T-helper 22 cell (primary cell): ENCODE results near the gene TBXA2R.
"Not testable (repeated sequence)": the region's sequence is repeated elsewhere in the genome, so short reads cannot be mapped to it uniquely, and the experiment has no call there.

Source experiments
- DNase-seq: peaks from one replicate; pipeline ENCODE4 v3.0.0-alpha.2; 2020; ENCODE audit warnings: low read depth

Gene TBXA2R

GRCh38 chr19:3606690-3607289 is at the start of gene TBXA2R:
TBXA2R (minus strand) TSS chr19:3606875; CDS start chr19:3600634, 6,241 bp downstream.
- no peak for DNase-seq

- no peak for DNase-seq
Observed at GRCh38 chr19:3656073-3656746, 49.5 kb upstream of the TBXA2R start.

- no peak for DNase-seq
Observed at GRCh38 chr19:3655402-3656072, 48.9 kb upstream of the TBXA2R start.

- no peak for DNase-seq
Observed at GRCh38 chr19:3653865-3654513, 47.3 kb upstream of the TBXA2R start.

GRCh38 chr19:3653081-3653795 is 46.6 kb upstream of the TBXA2R start:
- no peak for DNase-seq

- no peak for DNase-seq
Observed at GRCh38 chr19:3652422-3652821, 45.7 kb upstream of the TBXA2R start.

- no peak for DNase-seq
Observed at GRCh38 chr19:3651684-3652083, 45.0 kb upstream of the TBXA2R start.

GRCh38 chr19:3649888-3650287 is 43.2 kb upstream of the TBXA2R start:
- DNase-seq = no peak

GRCh38 chr19:3648037-3648905 is 41.6 kb upstream of the TBXA2R start:
- no peak for DNase-seq

- DNase-seq = not testable (repeated sequence)
Observed at GRCh38 chr19:3647102-3647501, 40.4 kb upstream of the TBXA2R start.

- DNase-seq = no peak
Observed at GRCh38 chr19:3646336-3647092, 39.8 kb upstream of the TBXA2R start.

GRCh38 chr19:3645726-3646125 is 39.1 kb upstream of the TBXA2R start:
- DNase-seq = no peak

- no peak for DNase-seq
Observed at GRCh38 chr19:3645067-3645396, 38.4 kb upstream of the TBXA2R start.

GRCh38 chr19:3644351-3645066 is 37.8 kb upstream of the TBXA2R start:
- no peak for DNase-seq

GRCh38 chr19:3643674-3644313 is 37.1 kb upstream of the TBXA2R start:
- no peak for DNase-seq

- no peak for DNase-seq
Observed at GRCh38 chr19:3642987-3643673, 36.5 kb upstream of the TBXA2R start.

- DNase-seq = no peak
Observed at GRCh38 chr19:3642296-3642695, 35.6 kb upstream of the TBXA2R start.

- DNase-seq = no peak
Observed at GRCh38 chr19:3641515-3642269, 35.0 kb upstream of the TBXA2R start.
